ENCODE measurements around the gene GAPDHS.

Gene GAPDHS

DNA sequence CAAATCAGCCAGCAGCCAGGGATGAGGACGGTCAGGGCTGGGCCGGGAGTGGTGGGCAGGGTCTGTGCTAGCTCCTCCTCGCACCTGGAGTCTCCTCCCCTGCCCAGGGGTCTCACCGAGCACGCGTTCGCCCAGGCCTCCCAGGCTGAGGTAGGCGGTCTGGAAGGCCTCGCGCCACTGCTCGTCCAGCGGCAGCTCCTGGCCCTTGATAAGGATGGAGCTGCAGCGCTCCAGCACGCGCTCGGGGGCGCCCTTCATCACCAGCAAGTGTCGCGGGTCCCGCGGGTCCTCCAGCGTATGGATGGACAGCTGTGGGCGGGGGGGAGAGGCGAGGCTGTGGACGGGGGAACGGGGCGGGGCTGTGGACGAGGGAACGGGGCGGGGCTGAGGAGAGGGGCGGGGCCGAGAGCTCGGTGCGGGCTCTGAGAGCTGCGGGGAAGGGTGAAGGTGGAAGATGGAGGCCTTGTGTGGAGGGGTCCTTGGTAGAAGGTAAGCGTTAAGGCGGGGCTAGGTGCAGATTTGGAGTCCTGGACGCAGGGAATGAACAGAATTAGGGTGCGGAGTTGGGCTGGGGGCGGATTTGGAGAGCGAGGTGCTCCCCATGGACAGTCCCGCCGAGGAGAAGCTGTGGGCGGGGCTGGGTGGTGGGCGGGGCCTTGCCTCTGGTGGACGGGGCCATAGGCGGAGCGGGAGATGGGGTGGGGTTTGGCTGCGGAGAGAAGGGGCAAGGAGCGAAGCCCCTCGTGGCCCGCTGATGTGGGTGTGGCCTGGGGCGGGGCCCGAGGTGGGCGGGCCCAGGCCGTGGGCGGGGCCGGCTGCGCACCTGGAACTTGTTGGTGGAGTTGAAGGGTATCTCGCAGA, 24.5 kb downstream of the GAPDHS start:
- DNase-seq (ENCODE audit: low read depth), result no peak

DNA sequence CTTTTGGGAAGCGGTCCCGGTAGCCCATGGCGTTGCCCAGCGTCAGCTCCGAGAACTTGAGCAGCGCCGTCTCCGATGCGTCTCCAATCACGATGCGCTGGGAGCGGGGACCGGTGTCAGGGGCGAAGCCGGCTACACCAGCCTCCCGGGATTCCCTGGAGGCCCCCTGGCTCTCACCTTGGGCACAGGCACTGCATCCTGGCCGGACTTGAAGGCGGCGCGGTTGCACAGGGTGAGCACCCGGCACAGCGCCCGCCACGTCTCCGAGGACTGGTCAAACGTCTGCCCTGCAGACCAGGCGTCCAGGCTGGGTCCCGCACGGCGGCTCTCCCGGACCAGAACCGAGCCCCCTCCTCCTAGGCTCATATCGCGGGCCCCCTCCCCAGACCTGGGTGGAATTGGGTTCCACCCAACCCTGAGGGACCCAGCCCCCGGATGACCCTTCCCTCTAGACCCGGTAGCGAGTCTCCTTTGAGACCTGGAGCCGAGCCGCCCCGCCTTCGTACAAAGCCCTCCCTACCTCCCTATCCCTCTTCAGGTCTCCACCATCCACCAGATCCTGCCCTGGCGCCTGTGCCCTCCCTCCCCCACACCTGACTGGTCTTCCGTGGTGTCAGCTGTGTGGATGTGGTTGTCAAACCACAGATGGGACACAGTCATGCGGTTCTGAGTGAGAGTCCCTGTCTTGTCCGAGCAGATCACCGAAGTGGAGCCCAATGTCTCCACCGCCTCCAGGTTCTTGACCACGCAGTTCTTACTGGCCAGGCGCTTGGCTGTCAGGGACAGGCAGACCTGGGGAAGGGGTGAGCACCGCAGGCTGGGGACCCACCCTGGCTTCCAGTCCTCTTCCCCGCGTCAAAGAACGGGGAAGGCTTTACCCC, 25.4 kb downstream of the GAPDHS start:
- no peak for DNase-seq (ENCODE audit: low read depth)

DNA sequence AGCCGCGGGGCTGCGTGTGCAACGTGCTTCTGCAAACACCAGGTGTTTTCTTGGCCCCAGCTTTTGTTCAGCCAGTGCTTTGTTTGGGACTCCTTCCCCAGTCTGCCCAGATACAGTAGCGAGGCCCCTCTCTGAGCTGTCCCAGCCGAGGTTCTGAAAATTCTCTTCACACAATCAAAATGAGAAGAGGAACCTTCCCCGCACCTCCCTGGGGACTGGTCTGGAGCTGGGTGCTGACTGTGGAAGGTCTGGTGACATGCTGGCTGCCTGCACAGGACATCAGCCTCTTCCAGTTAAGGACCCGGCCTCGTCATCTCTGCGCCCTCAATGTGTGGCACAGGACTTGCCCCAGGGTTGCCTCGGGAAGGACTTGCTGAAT, 26.0 kb downstream of the GAPDHS start:
- DNase-seq (ENCODE audit: low read depth), result no peak

DNA sequence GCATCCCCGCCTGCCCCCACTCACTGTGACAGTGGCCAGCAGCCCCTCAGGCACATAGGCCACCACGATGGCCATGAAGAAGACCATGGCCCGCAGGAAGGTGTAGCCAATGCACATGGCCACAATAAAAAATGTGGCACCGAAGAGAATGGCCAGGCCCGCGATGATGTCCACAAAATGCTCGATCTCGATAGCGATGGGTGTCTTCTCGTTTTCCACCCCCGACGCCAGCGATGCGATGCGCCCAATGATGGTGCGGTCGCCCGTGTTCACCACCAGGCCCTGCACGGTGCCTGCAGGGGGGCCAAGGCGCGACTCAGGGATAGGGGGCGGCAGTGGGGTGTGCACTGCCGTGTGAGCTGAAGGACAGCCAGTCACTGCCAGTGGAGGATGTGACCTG, 26.5 kb downstream of the GAPDHS start:
- DNase-seq (ENCODE audit: low read depth), result no peak

DNA sequence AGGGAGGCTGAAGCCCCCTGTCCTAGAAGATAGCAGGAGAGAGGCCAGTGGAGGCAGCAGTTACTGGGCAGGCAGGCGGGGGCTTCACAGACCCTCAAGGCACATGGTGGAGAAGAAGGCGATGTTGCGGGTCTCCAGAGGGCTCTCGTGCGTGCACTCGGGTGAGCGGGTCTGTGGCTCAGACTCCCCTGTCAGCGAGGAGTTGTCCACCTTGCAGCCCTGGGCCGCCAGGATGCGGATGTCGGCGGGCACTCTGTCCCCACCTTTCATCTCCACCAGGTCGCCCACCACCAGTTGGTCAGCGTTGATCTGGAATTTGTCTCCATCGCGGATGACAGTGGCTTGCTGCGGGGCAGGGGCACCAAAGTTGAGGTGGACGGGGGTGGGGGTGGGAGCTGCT, 27.0 kb downstream of the GAPDHS start:
- no peak for DNase-seq (ENCODE audit: low read depth)

DNA sequence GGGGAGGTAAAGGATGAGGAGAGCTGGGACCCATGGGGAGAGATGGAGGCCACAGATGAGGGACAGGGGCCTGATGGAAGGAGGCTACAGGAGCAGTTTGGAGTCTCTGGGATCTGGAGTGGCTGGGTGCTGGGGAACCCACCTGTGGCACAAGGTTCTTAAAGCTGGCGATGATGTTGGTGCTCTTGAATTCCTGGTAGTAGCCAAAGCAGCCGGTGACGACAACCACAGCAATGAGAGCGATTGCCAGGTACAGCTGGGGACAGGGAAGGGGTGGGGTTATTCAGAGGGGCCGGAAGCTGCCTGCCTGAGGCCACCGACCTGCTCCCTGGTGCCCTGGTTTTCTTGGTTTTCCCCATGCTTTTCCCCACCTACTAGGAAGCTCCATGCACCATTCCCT, 27.4 kb downstream of the GAPDHS start:
- DNase-seq (ENCODE audit: low read depth), result no peak

DNA sequence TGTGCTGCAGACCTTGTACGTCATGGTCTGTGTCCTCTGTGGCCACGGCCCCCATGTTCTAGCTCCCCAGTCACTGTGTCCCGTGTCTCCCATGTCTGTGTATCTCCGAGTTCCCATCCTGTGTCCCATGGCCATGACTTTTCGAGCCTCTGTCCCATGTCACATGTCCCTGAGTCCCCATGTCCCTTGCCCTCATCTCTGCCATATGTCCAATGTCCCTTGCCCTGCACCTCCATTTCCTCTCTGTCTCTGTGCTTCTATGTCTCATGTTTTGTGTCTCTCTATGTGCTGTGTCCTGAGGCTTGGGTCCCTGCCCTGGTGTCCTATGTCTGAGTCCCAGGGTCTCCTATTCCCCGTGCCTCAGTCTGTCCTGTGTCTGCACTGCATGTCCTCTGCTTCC, 28.2 kb downstream of the GAPDHS start:
- no peak for DNase-seq (ENCODE audit: low read depth)

DNA sequence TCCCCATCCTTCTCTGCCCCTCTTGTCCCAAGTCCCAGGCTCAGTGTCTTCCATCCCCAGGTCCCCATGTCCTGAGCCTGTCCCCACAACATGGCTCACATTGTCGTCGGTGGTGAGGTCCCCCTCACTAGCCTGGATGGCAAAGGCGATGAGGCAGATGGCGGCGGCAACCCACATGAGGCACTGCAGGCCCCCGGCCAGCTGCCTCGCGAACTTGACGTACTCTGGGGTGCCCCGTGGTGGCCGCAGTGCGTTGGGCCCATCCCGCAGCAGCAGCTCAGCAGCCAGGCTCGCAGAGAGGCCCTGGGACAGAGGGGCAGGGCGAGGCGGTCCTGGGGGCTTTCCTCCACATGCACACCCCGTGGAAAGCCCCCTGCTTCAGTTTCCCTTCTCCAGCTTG, 29.1 kb downstream of the GAPDHS start:
- DNase-seq (ENCODE audit: low read depth), result no peak

DNA sequence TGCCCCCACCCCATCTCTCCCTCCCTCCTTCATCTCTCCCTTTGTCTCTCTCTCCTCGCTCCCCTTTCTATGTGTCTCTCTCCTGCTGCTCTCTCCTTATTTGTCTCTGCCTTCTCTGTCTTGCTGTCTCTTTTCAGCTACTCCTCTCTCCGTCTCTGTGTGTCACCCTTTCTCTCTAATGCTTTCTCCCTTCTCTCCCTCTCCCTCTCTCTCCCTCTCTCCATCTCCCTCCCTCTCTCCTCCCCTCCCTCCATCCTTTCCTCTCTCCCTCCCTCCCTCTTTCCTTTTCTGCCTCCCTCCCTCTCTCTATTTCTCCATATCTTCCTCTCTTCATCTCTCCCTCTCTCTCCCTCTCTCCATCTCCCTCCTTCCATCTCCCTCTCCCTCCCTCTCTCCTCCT, 29.5 kb downstream of the GAPDHS start:
- no peak for DNase-seq (ENCODE audit: low read depth)

DNA sequence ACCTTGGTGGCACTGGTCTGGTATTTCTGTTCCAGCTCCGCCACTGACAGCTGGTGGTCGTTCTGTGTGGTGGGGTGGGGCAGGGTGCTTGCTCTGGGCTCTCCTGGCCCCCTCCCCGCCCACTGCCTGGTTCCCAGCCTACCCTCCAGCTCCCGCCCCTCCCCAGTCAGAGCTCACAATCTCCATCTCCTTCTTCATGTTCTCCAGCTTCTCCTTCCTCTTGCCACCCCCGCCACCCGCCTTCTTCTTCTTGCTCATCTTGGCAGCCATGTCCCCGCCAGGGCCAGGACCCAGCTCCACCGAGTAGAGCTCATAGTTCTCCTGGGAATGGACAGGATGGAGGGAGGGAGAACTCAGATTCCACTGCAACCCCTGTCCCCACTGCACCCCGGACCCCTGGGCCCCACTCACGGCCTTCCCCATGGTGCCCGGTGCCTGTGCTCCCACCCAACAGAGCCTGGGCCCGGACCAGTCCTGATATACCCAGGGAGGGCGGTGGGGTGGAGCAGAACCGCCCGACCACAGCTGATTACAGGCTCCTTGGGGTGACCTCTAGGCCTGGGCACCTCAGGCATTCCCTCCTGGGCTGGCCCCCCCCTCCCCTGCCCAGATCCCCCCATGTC, 30.1 kb downstream of the GAPDHS start, which contains the start of gene ATP4A:
Gene ATP4A, minus strand, starts transcription at position 452 of the 623 bp plus-strand sequence. Its CDS starts 29 bp downstream, at position 423.
- DNase-seq (ENCODE audit: low read depth), result no peak

DNA sequence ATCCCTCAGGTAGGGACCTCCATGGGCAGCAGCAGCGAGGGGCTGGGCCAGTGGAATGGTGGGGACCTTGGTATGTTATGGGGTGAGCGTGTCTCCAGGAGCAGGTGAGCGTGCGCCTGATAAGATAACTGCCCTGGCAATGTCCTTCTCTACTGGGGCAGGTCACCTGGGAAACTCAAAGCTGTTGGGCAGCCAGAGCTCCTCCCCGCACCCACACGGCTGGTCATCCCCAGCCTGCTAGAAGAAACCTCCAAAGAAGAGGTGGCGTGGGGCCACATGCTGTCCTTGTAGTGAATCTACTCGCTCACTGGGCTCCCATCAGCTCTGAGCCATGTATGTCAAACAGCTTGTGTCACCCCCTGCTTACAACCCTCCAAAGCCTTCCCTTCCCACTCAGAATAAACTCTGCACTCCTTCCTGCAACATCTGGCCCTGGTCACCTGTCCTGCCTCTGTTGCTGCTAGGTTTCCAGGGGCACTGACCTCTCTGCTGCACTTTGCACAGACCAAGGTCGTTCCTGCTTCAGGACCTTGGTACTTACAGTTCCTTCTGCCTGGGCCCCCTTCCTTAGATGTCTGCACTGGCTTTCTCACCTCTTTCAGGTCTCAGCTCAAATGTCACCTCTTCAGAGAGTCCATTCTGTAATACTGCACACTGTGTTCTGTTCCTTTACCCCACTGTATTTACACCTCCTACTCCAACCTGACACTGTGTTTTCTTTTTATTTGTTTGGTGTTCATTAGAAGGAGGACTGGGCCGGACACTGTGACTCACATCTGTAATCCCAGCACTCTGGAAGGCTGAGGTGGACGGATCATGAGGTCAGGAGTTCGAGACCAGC, 32.0 kb downstream of the GAPDHS start:
- DNase-seq (ENCODE audit: low read depth), result no peak

DNA sequence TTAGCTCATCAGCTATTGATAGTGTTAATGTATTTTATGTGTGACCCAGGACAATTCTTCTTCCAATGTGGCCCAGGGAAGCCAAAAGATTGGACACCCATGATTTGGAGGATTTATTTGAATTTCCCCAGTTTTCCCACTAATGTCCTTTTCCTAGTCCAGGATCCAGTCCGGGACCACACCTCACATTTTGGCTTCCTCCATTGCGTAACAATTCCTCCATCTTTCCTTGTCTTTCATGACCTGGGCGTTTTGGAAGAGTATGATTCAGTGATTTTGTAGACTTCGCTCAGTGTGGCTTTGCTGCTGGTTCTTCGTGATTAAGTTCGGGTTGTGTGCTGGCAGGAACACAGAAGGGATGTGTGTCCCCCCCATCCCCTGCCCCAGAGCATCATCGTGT, 33.5 kb downstream of the GAPDHS start:
- DNase-seq (ENCODE audit: low read depth), result no peak

DNA sequence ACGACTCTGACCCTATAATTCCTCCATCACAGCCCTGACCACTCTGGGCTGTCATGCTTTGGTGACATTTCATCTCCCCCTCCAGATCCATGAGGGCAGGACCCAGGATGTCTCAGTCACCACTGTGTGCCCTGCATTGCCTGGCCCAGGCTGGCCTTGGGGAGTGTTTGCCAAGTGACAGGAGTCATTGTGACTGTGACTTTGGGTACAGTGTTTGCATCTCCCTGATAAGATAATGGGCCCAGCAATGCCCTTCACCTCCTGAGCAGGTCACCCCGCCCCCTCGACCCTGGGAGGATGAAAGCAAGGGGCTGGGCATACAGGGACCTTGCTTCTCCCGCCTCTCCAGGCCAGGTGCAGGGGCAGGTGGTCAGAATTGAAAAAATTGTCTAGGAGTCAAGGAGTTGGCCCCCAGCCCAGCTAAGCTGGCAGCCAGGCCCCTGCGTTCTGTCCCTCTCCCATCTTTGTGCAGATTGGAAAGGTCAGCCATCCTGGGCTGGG, 36.1 kb downstream of the GAPDHS start:
- DNase-seq (ENCODE audit: low read depth), result no peak

DNA sequence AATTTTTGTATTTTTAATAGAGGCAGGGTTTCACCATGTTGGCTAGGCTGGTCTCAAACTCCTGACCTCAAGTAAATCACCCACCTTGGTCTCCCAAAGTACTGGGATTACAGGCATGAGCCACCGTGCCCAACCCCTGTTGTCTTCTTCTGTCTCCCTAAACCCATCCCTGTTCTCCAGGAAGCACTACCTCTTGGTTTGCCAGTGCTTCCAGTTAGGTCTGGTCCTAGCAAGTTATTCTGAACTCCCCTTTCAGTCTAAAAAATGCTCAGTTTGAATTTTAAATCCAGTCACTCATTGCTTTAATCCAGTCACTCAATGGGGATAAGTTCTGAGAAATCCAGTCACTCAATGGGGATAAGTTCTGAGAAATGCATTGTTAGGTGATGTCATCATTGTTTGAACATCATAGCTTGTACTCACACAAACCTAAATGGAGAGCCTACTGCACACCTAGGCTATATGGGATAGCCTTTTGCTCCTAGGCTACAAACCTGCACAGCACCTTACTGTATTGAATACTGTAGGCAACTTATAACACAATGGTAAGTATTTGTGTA, 38.2 kb downstream of the GAPDHS start:
- no peak for DNase-seq (ENCODE audit: low read depth)

DNA sequence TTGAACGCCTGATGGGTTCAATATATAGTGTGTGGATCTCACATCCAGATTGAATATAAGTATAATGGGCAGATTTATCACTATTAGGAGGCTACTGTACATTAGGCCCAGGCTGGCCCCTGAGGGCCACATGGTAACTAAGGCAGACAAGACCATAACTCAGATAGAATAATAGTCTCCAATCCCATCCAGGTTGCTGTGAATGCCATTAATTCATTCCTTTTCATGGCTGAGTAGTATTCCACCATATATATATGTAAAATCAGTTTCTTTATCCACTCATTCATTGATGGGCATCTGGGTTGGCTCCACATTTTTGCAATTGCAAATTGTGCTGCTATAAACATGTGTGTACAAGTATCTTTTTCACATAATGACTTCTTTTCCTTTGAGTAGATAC, 44.7 kb downstream of the GAPDHS start:
- no peak for DNase-seq (ENCODE audit: low read depth)

DNA sequence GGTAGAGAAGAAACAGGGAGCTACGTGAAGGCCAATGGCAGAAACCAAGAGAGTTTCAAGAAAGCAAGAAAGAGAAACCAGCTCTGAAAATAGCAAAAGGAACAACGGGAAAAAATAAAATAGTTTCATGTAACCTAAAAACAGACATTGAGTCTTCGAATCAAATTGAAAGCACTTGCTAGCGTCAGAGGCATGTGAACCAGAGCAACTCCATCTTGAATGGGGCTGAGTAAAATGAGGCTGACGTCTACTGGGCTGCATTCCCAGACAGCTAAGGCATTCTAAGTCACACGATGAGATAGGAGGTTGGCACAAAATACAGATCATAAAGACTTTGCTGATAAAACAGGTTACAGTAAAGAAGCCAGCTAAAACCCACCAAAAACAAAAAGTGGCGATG, 45.5 kb downstream of the GAPDHS start:
- DNase-seq (ENCODE audit: low read depth), result no peak

DNA sequence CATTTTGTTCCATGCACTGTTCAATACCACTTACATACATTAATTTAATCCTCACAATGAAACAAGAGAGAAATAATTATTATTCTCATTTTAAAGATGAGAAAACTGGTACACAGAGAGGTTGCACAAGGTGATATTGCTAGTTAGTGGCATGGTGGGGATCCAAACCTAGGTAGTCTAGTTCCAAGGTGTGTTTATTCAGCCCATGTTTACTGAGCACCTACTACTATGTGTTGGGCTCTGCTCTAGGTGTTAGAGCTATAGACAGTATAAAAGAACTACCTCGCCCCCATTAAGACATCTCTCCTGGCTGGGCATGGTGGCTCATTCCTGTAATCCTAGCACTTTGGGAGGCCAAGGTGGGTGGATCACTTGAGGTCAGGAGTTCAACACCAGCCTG, 49.5 kb downstream of the GAPDHS start:
- DNase-seq (ENCODE audit: low read depth), result no peak

DNA sequence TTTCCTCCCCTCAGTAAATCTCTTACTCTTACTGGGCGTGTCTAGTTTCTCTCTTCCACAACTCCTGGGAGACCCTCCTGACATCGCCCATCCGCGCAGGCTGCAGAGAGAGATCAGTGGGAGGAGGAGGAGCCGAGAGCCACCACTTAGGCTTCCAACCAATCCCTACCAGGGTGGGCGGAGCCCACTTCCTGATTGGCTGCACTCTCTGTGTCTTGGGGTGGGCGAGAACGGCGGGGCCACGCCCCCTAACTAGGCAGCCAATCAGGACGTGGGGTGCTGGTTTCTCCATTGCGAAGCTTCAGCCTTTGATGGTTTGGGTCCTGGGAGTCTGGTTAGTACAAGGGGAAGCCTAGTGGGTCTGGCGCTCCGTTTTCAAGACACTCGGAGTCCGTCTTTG, 52.6 kb downstream of the GAPDHS start, which contains the start of gene PMIS2:
Gene PMIS2, plus strand, starts transcription at position 326 of the 400 bp plus-strand sequence. CDS start 87 bp downstream, outside the sequence.
- no peak for DNase-seq (ENCODE audit: low read depth)

DNA sequence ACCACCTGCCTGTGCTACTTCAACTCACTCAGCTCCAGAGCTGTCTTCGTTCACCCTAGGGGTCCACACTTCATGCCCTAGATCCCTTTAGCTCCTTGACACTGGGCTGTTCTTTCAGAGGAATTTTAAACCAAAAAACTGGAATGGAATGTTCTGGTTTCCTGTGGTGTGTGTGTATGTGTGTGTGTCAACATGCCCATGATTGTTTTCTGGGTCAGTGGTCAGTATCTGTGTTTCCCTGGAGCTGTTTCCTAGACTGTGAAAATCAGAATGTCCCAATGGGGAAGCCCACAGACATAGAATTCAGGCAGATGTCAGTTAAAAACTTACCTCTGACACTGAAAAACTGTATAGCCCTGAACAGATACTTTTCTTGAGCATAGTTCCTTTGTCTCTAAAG, 54.1 kb downstream of the GAPDHS start:
- no peak for DNase-seq (ENCODE audit: low read depth)

DNA sequence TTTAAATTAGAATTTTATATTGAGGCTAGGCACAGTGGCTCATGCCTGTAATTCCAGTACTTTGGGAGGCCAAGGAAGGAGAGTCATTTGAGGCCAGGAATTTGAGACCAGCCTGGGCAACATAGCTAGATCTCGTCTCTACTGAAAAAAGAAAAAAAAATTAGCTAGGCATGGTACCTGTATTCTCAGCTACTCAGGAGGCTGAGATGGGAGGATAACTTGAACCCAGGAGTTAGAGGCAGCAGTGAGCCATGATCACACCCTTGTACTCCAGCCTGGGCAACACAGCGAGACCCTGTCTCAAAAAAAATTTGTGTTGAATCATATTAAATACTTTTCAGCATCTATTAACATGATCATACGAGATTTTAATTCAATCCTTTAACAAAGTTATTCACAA, 57.6 kb downstream of the GAPDHS start:
- DNase-seq (ENCODE audit: low read depth), result no peak

DNA sequence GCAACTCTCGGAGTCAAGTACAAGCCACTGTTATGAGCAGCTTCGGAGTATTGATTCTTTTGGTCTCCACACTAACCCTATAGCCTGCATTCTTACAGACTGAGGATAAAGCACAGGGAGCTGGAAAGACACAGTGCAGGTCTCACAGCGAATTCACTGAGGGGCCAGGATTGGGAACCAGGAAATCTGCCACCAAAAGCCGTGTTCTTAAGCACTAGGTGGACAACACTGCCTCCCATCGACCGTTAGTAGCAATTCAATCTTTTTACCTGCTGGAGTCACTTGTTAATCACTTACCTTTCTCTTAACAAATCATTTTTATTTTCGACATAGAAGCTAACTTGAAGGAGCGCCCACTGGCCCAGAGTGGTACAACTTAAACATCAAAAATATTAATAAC, 59.0 kb downstream of the GAPDHS start:
- DNase-seq (ENCODE audit: low read depth), result no peak

Data from GM04503 (cell line).